ENCODE measurements around the gene SFT2D3. TPM values are rescaled to one million over a fixed set of nuclear protein-coding genes. Genes with fewer than 3 reads are reported as not detected.

Gene SFT2D3
- total RNA-seq, 1 experiment from 2014 or later = 5.6 TPM

GRCh38 chr2:127681976-127682857 is 19.1 kb upstream of the SFT2D3 start:
- BruUV-seq (replicated peaks) = no TSS peak
- intact Hi-C loops (cut with micrococcal nuclease; ENCODE audit: unreplicated experiment) = no loop called here
- H3K9me3 ChIP-seq (ENCODE audit: control insufficient read depth, insufficient read depth, low read depth, low read length) = no peaks in the 10 kb centered on the region
- no peaks in the 10 kb centered on the region for H3K36me3 ChIP-seq (ENCODE audit: control insufficient read depth, insufficient read depth, low read length)
- DNase-seq (ENCODE audit: low read depth, low spot score) = no peak
- in situ Hi-C loops (cut with HindIII; ENCODE audit: low pct_unique_long_range_greater_than_20kb, low sequenced_read_pairs) = no loop called here
- H3K4me3 ChIP-seq (ENCODE audit: low read depth in 2 of 2, low read length in 2 of 2) = no peak overlapping the region
- no peaks in the 10 kb centered on the region for H3K4me1 ChIP-seq (ENCODE audit: control insufficient read depth, insufficient read depth, low read length)
- no peak for ATAC-seq
- H3K27me3 ChIP-seq (ENCODE audit: control insufficient read depth, insufficient read depth, low read length) = no peaks in the 10 kb centered on the region
- no peak overlapping the region for H3K27ac ChIP-seq (ENCODE audit: low read length)
- CTCF ChIA-PET = no interaction called here
- TF ChIP-seq SIN3A (IDR thresholded peaks at IDR 0.05; ENCODE audit: borderline replicate concordance, insufficient read depth, low read depth, low read length) (no peak), CTCF (IDR thresholded peaks at IDR 0.05) (no peak), POLR2AphosphoS5 (IDR thresholded peaks at IDR 0.05; ENCODE audit: low read depth, low read length) (no peak), REST (IDR thresholded peaks at IDR 0.05; ENCODE audit: insufficient read depth in 1 of 2, low read depth in 2 of 2, low read length in 1 of 2) (no peak), TCF7L2 (IDR thresholded peaks at IDR 0.05; ENCODE audit: low read depth, low read length) (no peak)
- POLR2A ChIA-PET = no interaction called here

GRCh38 chr2:127683056-127683455 is 18.2 kb upstream of the SFT2D3 start:
- Histone ChIP-seq H3K27me3 (ENCODE audit: control insufficient read depth, insufficient read depth, low read length) (no peaks in the 10 kb centered on the region), H3K9me3 (ENCODE audit: control insufficient read depth, insufficient read depth, low read depth, low read length) (no peaks in the 10 kb centered on the region), H3K4me3 (ENCODE audit: low read depth in 2 of 2, low read length in 2 of 2) (no peak overlapping the region), H3K36me3 (ENCODE audit: control insufficient read depth, insufficient read depth, low read length) (no peaks in the 10 kb centered on the region), H3K27ac (ENCODE audit: low read length) (no peak overlapping the region), H3K4me1 (ENCODE audit: control insufficient read depth, insufficient read depth, low read length) (no peaks in the 10 kb centered on the region)
- no peak for DNase-seq (ENCODE audit: low read depth, low spot score)
- POLR2A ChIA-PET = no interaction called here
- in situ Hi-C loops (cut with HindIII; ENCODE audit: low pct_unique_long_range_greater_than_20kb, low sequenced_read_pairs) (no loop called here), intact Hi-C loops (cut with micrococcal nuclease; ENCODE audit: unreplicated experiment) (no loop called here)
- BruUV-seq (replicated peaks) = no TSS peak
- TF ChIP-seq TCF7L2 (IDR thresholded peaks at IDR 0.05; ENCODE audit: low read depth, low read length) = no peak
- no peak for TF ChIP-seq REST (IDR thresholded peaks at IDR 0.05; ENCODE audit: insufficient read depth in 1 of 2, low read depth in 2 of 2, low read length in 1 of 2)
- TF ChIP-seq CTCF (IDR thresholded peaks at IDR 0.05) = no peak
- no peak for TF ChIP-seq POLR2AphosphoS5 (IDR thresholded peaks at IDR 0.05; ENCODE audit: low read depth, low read length)
- no peak for TF ChIP-seq SIN3A (IDR thresholded peaks at IDR 0.05; ENCODE audit: borderline replicate concordance, insufficient read depth, low read depth, low read length)
- CTCF ChIA-PET = no interaction called here
- ATAC-seq = no peak
